H1 (cell line): ENCODE results near the gene MDM4.

Experiments used
- CREB1 ChIP-seq: IDR thresholded peaks from 2 replicates; pipeline ENCODE4 v1.6.1; 2012; ENCODE audit warnings: inconsistent platforms
- EGR1 ChIP-seq: IDR thresholded peaks from 2 replicates; pipeline ENCODE4 v1.6.1; 2011; ENCODE audit warnings: low read depth, low read length, borderline replicate concordance
- JUN ChIP-seq: IDR thresholded peaks from 2 replicates; pipeline ENCODE4 v1.6.1; 2011; ENCODE audit warnings: low read depth, mild to moderate bottlenecking, improper control_type of control experiment, low read length
- POLR2AphosphoS5 ChIP-seq: IDR thresholded peaks from 2 replicates; pipeline ENCODE4 v1.6.1; 2011; ENCODE audit warnings: low read depth, low read length
- SUZ12 ChIP-seq: fragments of 200-600 bp; sonication (generic); IDR thresholded peaks from 2 replicates; pipeline ENCODE4 v1.6.1; 2012; ENCODE audit warnings: mild to moderate bottlenecking, inconsistent platforms, low read length, moderate library complexity, mixed read lengths
- YY1 ChIP-seq: IDR thresholded peaks from 2 replicates; pipeline ENCODE4 v1.6.1; 2011; ENCODE audit warnings: low read depth, mild to moderate bottlenecking, low read length
- TF ChIP-seq, protein P1 (sequence below), 3 experiments: IDR thresholded peaks; 1 replicate in 2 of 3; 2 replicates in 1 of 3; pipeline versions ENCODE4 v1.5.1 to v1.6.1; 2011; ENCODE audit warnings: low read length in 3 of 3, mild to moderate bottlenecking in 3 of 3, inconsistent platforms in 2 of 3, low read depth in 1 of 3, moderate library complexity in 1 of 3; ENCODE audit not compliant: insufficient read depth in 1 of 3; ENCODE audit errors: control extremely low read depth in 1 of 3

DNA sequence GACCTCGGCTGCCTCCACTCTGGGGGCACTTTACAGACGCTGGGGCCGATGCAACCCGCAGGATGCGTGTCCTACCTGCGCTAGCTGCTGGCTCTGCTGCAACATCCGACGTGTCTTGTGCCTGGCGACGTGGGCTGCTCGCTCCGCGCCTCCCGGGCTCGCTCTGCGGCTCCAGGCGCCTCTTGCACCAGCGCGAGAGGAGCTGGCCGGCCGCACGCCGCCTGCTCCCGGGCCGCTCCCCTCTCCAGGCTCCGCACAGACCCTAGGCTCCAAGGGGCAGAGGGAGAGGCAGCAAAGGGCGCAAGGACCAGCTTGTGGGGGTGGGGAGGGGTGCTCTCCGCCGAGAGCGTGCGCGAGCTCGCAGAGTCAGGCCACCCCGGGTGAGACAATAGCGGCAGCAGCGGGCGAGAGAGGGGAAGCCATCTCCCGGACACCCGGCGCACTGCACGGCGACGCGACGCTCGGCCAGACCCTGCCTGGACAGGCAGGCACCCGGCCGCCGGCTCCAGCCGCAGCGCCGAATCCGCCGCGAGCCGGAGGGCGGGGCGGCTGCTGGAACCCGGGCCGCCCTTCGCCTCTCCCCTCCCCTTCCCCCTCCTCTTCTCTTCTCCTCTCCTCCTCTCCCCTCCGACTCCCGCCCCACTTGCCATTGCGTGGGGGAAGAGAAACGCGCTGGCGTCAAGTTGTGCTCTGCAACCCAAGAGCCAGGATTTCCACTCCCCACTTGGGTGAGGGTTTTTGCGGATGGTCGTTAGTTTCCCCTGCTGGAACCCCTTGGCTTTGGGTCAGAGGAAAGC is 21.7 kb upstream of the MDM4 start, which contains the start of gene PIK3C2B:
- peak; percentile 44; the same call in 1 of the 2 replicates for TF ChIP-seq SUZ12
- TF ChIP-seq, protein P1, sequence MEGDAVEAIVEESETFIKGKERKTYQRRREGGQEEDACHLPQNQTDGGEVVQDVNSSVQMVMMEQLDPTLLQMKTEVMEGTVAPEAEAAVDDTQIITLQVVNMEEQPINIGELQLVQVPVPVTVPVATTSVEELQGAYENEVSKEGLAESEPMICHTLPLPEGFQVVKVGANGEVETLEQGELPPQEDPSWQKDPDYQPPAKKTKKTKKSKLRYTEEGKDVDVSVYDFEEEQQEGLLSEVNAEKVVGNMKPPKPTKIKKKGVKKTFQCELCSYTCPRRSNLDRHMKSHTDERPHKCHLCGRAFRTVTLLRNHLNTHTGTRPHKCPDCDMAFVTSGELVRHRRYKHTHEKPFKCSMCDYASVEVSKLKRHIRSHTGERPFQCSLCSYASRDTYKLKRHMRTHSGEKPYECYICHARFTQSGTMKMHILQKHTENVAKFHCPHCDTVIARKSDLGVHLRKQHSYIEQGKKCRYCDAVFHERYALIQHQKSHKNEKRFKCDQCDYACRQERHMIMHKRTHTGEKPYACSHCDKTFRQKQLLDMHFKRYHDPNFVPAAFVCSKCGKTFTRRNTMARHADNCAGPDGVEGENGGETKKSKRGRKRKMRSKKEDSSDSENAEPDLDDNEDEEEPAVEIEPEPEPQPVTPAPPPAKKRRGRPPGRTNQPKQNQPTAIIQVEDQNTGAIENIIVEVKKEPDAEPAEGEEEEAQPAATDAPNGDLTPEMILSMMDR (IDR thresholded peaks at IDR 0.05; ENCODE audit: control extremely low read depth in 1 of 3, insufficient read depth in 1 of 3, low read depth in 1 of 3, low read length in 3 of 3) = peak; percentile 56 to 69 (median 57)
- no peak for TF ChIP-seq JUN
- TF ChIP-seq YY1 = peak; percentile 48
- TF ChIP-seq POLR2AphosphoS5 = peak; percentile 82; the same call in 1 of the 2 replicates
- 0 out of 2 replicates have a peak, but pooled peaks have one; percentile 13 for TF ChIP-seq EGR1
- TF ChIP-seq CREB1 = peak; percentile 75
